ENCODE measurements around the gene ACSF2.
"Not testable (repeated sequence)": the region's sequence is repeated elsewhere in the genome, so short reads cannot be mapped to it uniquely, and the experiment has no call there.

GRCh38 chr17:50475775-50476544, 49.9 kb downstream of the ACSF2 start:
- TF ChIP-seq CTCF (optimal IDR thresholded peaks at IDR 0.05 in 1 of 3, IDR thresholded peaks at IDR 0.05 in 1 of 3, conservative IDR thresholded peaks at IDR 0.05 in 1 of 3; ENCODE audit: extremely low read depth in 1 of 3, insufficient read depth in 2 of 3, low read length in 3 of 3); EZH2 (IDR thresholded peaks at IDR 0.05; ENCODE audit: low read length): not testable (repeated sequence)
